Common myeloid progenitor, CD34-positive (primary cell): ENCODE data around the gene PNPLA2.

Experiments
- CTCF ChIA-PET: fragments of 350-600 bp; sonication (Branson Sonifier 250); formaldehyde crosslinking; loops from one replicate; lab custom pipeline; 2021; ENCODE audit warnings: antibody characterized with exemption; lab: Charles Lee
- POLR2A ChIA-PET: fragments of 350-600 bp; sonication (Branson Sonifier 250); formaldehyde crosslinking; loops from one replicate; lab custom pipeline; 2021; ENCODE audit warnings: antibody characterized with exemption; lab: Charles Lee
- DNase-seq, 3 donors: peaks; one replicate each; pipeline versions ENCODE4 v3.0.0 to v3.0.0-alpha.2; 2013
- H3K27ac ChIP-seq, 2 experiments: 1 replicate in 1 of 2; 2 replicates in 1 of 2; pipeline ENCODE4 v1.7.0; 2013; ENCODE audit warnings: inconsistent platforms in 2 of 2, low read length in 2 of 2, mild to moderate bottlenecking in 2 of 2, low read depth in 1 of 2, moderate library complexity in 1 of 2; ENCODE audit not compliant: severe bottlenecking in 2 of 2, insufficient read depth in 1 of 2, poor library complexity in 1 of 2
- H3K27me3 ChIP-seq, 5 experiments: replicated peaks in 2 of 5; 1 replicate in 3 of 5; 2 replicates in 2 of 5; pipeline versions ENCODE4 v1.6.1 to v1.7.0; 2013; ENCODE audit warnings: low read length in 4 of 5, mild to moderate bottlenecking in 2 of 5, moderate library complexity in 2 of 5, inconsistent platforms in 1 of 5; ENCODE audit not compliant: insufficient read depth in 5 of 5, control insufficient read depth in 4 of 5
- H3K36me3 ChIP-seq, 4 experiments: 1 replicate in 2 of 4; 2 replicates in 2 of 4; pipeline versions ENCODE4 v1.6.1 to v1.7.0; 2013; ENCODE audit warnings: low read length in 3 of 4, control low read depth in 1 of 4, mild to moderate bottlenecking in 1 of 4; ENCODE audit not compliant: control insufficient read depth in 4 of 4, insufficient read depth in 4 of 4
- H3K4me1 ChIP-seq, 4 experiments: 1 replicate in 3 of 4; 2 replicates in 1 of 4; pipeline versions ENCODE4 v1.6.1 to v1.7.1; 2013; ENCODE audit warnings: low read length in 3 of 4, mild to moderate bottlenecking in 3 of 4, control low read depth in 1 of 4, inconsistent platforms in 1 of 4, moderate library complexity in 1 of 4; ENCODE audit not compliant: control insufficient read depth in 4 of 4, insufficient read depth in 4 of 4; ENCODE audit errors: control extremely low read depth in 1 of 4
- H3K4me3 ChIP-seq, 7 experiments: 1 replicate in 4 of 7; 2 replicates in 3 of 7; pipeline versions ENCODE4 v1.5.1 to v1.7.0; 2013; ENCODE audit warnings: mild to moderate bottlenecking in 7 of 7, low read length in 6 of 7, moderate library complexity in 6 of 7, inconsistent platforms in 2 of 7, low read depth in 2 of 7, control low read depth in 1 of 7; ENCODE audit not compliant: insufficient read depth in 4 of 7, control insufficient read depth in 1 of 7; ENCODE audit errors: extremely low read depth in 1 of 7
- H3K9me3 ChIP-seq, 5 experiments: 1 replicate in 4 of 5; 2 replicates in 1 of 5; pipeline versions ENCODE4 v1.6.1 to v1.7.1; 2013; ENCODE audit warnings: low read length in 4 of 5, mild to moderate bottlenecking in 2 of 5, inconsistent platforms in 1 of 5, low read depth in 1 of 5, moderate library complexity in 1 of 5; ENCODE audit not compliant: control insufficient read depth in 4 of 5, insufficient read depth in 2 of 5; ENCODE audit errors: control extremely low read depth in 1 of 5
- WGBS: methylation state at CpG from one replicate; pipeline ENCODE4 v1.1.5; 2013; ENCODE audit not compliant: insufficient coverage; 5-methylcytosine and 5-hydroxymethylcytosine counted together

The PNPLA2 gene

GRCh38 chr11:812390-812789, 6.3 kb upstream of the PNPLA2 start:
- no peak for DNase-seq
- 100% methylated on average over 3 of the region's 3 CpGs for WGBS
- H3K4me1 ChIP-seq: peaks cover 8 to 33% (median 23%) of the 10 kb centered on the region in 4 experiments
- no peak overlapping the region for H3K4me3 ChIP-seq
- H3K36me3 ChIP-seq: peaks cover 5 to 36% (median 29%) of the 10 kb centered on the region in 4 experiments
- H3K27ac ChIP-seq: no peak overlapping the region
- ChIA-PET CTCF (interaction anchor here (1.1 to 2.6 kb wide), 4 partner anchors 7 to 28 kb away, joined by 3 to 9 read pairs (median 4); no protein-coding TSS in a partner anchor), POLR2A (interaction anchor here (1.1 to 1.5 kb wide), 2 partner anchors 9 to 22 kb away, joined by 3 to 4 read pairs; no protein-coding TSS in a partner anchor)
- H3K27me3 ChIP-seq: no peaks in the 10 kb centered on the region
- no peaks in the 10 kb centered on the region for H3K9me3 ChIP-seq

DNA sequence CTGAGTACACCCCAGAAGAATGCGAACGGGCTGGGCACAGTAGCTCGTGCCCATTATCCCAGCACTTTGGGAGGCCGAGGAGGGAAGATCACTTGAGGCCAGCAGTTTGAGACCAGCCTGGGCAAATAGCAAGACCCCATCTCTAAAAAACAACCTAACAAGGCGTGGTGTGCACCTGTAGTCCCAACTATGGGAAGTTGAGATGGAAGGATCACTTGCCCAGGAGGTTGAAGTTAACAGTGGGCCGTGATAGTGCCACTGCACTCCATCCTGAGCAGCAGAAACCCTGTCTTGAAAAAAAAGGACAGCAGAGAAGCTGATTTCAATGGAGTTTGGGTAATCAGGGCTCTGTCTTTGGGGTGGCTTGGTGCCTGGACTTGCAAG, 5.7 kb upstream of the PNPLA2 start:
- H3K4me3 ChIP-seq: no peak overlapping the region
- no peak overlapping the region for H3K27ac ChIP-seq
- POLR2A ChIA-PET: no interaction called here
- no peaks in the 10 kb centered on the region for H3K9me3 ChIP-seq
- 92% methylated on average over 6 of the region's 6 CpGs for WGBS
- CTCF ChIA-PET: interaction anchor here (1.5 to 1.6 kb wide), 2 partner anchors 29 to 30 kb away, joined by 3 to 4 read pairs; partner anchors contain the start of genes POLR2L and TSPAN4
- H3K27me3 ChIP-seq: no peaks in the 10 kb centered on the region
- DNase-seq: no peak
- peaks cover 5 to 36% (median 29%) of the 10 kb centered on the region in 4 experiments for H3K36me3 ChIP-seq
- H3K4me1 ChIP-seq: peaks cover 8 to 28% (median 23%) of the 10 kb centered on the region in 4 experiments

DNA sequence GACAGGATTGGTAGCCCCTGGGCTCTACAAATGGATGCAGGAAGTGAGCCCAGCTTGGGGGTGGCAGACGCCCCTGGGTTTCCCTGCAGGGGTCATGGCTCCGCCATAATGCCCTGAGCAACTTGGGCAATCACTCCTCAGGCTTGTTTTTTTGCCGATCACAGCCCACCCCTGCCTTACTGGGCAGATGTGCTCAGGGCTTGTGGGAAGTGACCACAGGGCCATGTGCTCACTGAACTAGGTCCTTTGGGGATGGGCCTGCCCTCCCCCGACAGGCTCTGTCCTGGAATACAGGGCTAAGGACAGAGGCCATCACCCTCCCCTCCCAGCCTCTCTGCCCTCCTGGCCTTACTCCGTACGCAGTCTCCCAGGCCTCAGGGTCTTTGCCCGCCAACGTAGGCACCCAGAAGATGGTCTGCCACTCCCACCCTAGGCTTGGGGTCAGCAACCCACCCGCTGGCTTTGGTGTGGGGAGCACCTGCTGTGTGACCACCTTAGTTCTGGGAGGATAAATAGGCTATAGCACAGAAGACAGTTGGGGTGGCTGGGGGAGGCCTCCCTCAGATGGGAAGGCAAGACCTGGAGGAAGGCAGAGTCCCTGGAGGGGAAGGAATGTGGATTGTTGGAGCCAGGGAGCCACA, 5.1 kb upstream of the PNPLA2 start:
- no peak overlapping the region for H3K27ac ChIP-seq
- H3K9me3 ChIP-seq: no peaks in the 10 kb centered on the region
- WGBS: 82% methylated on average over 5 of the region's 9 CpGs
- ChIA-PET POLR2A (no interaction called here), CTCF (interaction anchor here (1.6 kb wide), 1 partner anchor 29 kb away, joined by 4 read pairs; the partner anchor contains the start of genes POLR2L and TSPAN4)
- no peaks in the 10 kb centered on the region for H3K27me3 ChIP-seq
- no peak overlapping the region for H3K4me3 ChIP-seq
- H3K4me1 ChIP-seq: peaks cover 7 to 26% (median 20%) of the 10 kb centered on the region in 4 experiments
- peaks cover 5 to 36% (median 29%) of the 10 kb centered on the region in 4 experiments for H3K36me3 ChIP-seq
- DNase-seq: no peak

DNA sequence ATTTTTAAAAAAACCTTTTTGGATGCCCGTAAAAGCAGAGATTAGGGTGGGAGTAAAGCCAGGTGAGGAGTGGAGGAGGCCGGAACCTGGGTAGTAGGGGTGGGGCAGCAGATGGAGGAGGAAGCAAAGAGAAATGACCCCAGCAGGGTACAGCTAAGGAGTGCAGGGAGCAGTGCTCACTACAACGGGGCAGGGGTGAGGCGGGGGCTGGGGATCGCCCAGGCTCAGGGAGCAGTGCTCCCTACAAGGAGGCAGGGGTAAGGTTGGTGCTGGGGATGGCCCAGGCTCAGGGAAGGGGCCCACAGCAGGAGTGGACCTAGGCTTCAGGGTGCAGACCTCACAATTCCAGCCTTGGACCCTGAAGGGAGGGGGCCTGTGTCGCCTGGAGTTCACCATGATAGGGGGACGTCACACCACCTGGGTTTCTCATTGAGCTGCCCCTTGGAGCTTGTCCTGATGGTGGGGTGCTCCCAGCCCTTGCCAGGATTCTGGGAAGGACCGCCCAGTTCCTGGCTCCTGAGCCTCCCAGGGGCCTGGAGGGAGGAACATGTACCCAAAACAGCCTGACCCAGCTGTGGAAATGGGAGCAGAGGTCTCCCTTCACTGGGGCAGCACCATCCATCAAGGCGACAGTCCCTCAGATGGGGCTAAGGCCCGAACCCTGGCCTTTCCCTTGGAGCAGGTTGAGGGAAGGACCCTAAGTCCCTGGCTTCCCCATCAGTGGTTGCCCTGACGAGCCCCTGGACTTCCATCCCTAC, 2.9 kb upstream of the PNPLA2 start:
- H3K4me1 ChIP-seq: peaks cover 6 to 29% (median 24%) of the 10 kb centered on the region in 4 experiments
- no peak overlapping the region for H3K4me3 ChIP-seq
- no peak overlapping the region for H3K27ac ChIP-seq
- POLR2A ChIA-PET: no interaction called here
- no peaks in the 10 kb centered on the region for H3K27me3 ChIP-seq
- no peak for DNase-seq
- H3K36me3 ChIP-seq: peaks cover 5 to 36% (median 29%) of the 10 kb centered on the region in 4 experiments
- CTCF ChIA-PET: no interaction called here
- H3K9me3 ChIP-seq: no peaks in the 10 kb centered on the region
- WGBS: 99% methylated on average over 8 of the region's 11 CpGs

GRCh38 chr11:816433-816779, 2.3 kb upstream of the PNPLA2 start:
- 90% methylated on average over 4 of the region's 11 CpGs for WGBS
- peaks cover 2 to 31% (median 27%) of the 10 kb centered on the region in 4 experiments for H3K36me3 ChIP-seq
- no peak overlapping the region for H3K27ac ChIP-seq
- ChIA-PET POLR2A (no interaction called here), CTCF (no interaction called here)
- H3K27me3 ChIP-seq: no peaks in the 10 kb centered on the region
- H3K9me3 ChIP-seq: no peaks in the 10 kb centered on the region
- no peak overlapping the region for H3K4me3 ChIP-seq
- peaks cover 1 to 29% (median 25%) of the 10 kb centered on the region in 4 experiments for H3K4me1 ChIP-seq
- DNase-seq: no peak

DNA sequence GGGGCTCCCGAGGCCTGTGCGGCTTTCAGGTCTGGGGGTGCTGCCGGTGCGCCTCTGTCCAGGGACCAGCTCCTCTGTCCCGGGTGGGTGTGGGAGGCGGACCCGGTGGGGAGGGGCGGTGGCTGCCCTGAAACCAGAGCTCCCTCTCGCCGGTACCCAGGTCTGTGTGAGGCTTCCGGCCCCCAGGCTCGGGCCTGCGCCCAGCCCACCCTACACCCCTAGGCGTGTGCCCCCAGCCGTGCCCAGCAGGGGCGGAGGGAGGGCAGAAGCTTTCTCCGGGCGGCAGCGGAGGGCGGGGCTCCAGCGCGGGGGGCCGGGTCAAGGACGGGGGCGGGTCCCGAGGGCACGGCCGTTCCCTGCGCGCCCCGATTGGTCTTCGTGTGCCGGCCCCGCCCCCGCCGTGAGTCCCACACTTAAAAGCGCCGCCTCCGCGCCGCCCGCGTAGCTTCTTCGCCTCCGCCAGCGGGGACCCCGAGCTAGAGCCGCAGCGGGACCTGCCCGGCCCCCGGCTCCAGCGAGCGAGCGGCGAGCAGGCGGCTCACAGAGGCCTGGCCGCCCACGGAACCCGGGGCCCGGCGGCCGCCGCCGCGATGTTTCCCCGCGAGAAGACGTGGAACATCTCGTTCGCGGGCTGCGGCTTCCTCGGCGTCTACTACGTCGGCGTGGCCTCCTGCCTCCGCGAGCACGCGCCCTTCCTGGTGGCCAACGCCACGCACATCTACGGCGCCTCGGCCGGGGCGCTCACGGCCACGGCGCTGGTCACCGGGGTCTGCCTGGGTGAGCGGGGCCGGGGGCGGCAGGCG, 616 bp downstream of the PNPLA2 start:
- ChIA-PET POLR2A (interaction anchor here (0.6 to 2.7 kb wide), 9 partner anchors 9 to 93 kb away, joined by 3 to 17 read pairs (median 7); partner anchors contain the start of genes CD151, CRACR2B, POLR2L and RPLP2), CTCF (interaction anchor here (0.6 to 3.3 kb wide), 10 partner anchors 8 to 254 kb away, joined by 3 to 15 read pairs (median 4); partner anchors contain the start of genes PIDD1, RPLP2 and TSPAN4)
- H3K36me3 ChIP-seq: peaks cover 0 to 22% (median 12%) of the 10 kb centered on the region in 4 experiments
- WGBS: 0% methylated on average over 80 of the region's 96 CpGs
- H3K27ac ChIP-seq: peak overlapping the region; percentile 70 to 85
- peaks cover 0 to 34% (median 33%) of the 10 kb centered on the region in 4 experiments for H3K4me1 ChIP-seq
- peak; percentile 86 to 94 (median 92) for DNase-seq
- peak overlapping the region; percentile 65 to 87 (median 81) for H3K4me3 ChIP-seq
- H3K27me3 ChIP-seq: no peaks in the 10 kb centered on the region
- H3K9me3 ChIP-seq: no peaks in the 10 kb centered on the region
